GM21737 (cell line): ENCODE data around the gene GP5.

Source experiments
- ATAC-seq: cut with Tn5 transposase; IDR thresholded peaks from one replicate; pipeline ENCODE4 v1.9.1; 2021; ENCODE audit warnings: mild to moderate bottlenecking, moderate library complexity; ENCODE audit not compliant: unreplicated experiment

Gene GP5

DNA sequence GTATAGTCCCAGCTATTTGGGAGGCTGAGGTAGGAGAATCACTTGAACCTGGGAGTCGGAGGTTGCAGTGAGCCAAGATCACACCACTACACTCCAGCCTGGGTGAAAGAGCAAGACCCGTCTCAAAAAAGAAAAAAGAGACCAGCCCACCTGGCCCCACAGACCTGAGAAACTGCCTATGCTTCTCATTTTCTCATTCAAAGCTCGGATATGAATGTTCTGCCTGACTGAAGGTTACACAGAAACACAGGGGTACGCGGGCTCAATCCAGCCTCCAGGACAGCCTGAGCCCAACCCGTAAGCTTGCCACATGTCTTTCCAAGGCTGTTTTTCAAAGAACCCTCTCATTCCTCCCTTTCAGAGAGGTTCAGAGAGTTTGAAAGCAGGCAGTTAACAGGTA, 19.8 kb downstream of the GP5 start:
- no peak for ATAC-seq

DNA sequence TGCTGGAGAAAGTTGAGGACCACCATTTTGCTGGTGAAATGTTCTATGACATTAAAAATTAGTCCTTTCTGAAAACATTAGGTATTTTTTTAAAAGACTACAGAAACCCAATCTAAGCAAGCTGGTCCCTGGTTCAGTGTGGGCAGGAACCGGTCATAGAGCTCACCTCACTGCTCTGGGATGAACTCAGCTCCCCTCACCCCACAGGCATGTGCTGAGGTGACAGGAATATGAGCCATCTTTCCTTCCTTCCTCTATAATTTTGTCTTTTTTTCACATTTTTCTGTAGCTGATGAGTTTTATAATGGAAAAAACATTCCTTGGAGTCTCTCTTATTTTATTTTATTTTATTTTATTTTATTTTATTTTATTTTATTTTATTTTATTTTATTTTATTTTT, 21.4 kb downstream of the GP5 start:
- ATAC-seq: no peak

DNA sequence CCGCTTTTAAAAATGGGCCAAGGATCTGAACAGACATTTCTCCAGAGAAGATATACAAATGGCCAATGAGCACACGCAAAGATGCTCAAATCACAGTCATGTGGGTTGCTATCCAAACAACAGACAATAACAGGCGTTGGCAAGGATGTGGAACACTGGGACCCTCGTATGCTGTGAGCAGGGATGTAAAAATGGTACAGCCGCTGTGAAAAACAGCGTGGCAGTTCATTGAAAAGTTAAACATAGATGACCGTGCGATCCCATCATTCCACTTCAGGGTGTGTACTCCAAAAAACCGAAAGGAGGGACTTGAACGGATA, 22.9 kb downstream of the GP5 start:
- ATAC-seq: no peak

DNA sequence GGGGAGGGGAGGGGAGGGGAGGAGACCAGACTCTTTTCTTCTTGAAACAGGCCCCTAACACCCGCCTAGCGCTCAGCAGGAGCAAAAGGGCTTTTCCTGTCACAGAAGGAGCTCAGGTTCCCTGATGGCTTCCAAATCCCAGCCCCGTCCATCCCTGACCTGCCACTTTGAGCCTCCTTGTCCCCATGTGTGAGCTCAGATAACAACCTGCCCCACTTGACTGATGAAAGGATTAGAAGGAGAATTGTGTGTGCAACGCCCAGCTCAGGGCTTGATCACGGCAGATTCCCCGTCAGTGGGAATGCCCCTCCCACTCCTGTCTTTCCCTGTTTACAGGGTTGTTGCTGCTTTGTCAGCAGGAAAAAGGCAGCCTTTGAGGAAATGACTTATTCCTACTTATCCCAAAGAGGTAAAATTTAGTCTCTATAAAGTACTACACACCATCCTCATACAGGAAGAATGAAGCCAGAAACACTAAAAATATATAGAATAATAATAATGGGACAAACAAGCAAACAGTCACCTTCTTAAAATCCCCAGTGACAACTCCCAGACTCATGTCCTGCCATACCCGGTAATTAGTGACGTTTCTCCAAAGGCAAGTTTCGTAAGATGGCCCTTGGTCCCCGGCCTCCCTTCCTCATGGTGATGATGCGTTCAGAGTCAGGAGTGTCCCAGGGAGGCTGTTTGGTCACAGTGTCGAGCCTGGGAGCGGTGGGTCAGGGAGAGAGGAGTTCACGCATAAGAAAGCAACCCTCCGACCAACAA, 23.4 kb downstream of the GP5 start:
- ATAC-seq: no peak

DNA sequence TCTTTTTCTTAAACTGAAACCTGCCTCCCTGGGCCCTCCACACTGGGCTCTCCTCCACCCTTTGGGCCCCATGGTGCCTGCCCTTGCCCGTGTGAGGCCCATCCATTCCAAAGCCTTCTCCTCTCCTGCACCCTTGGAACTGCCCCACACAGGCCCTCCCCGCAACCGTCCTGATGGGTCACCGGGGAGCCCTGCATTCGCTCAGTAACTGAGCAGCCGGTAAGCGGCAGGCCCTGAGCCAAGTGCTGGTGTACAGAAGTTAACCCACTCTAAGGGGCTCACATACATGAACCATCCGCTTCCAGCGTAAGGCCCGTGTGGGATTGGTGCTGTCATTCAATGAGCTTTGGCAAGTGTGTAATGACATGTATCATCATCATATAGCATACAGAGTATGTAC, 24.1 kb downstream of the GP5 start:
- ATAC-seq: no peak

DNA sequence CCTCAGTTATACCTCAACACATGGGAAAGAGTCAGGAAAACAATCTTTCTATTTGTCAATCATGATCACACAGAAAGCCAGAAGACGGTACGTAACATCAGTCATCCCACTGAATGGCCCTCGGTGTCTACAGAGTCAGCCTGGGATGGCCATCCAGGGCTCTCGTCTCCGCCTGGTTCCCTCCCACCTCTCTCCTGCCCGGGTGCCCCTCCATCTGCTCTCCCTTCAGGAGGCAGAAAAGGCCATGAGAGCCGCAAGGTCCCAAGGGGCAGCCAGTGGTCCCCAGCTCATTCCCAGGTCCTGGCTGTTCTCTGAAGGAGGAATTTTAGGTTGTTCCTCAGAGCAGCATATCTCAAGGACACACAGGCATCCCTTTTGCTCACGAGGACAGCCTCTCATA, 25.2 kb downstream of the GP5 start:
- ATAC-seq: no peak

DNA sequence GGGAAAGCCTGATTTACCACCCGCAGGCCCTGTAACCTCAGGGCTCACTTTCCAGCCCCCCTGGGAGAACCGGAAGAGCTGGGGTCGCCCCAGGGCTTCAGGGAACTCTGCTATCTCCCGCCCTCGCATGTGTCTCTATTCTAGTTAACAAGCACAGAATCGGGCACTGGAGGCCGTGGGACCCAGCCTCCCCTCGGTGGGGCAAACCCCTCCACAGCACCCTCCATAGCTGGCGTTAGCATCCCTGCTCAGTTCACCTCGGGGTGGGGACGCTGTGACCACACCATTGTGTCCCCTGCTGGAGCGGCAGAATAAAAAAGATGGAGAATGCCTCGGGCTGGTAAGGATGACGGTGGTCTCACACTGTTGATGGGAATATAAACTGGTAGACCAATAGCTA, 26.0 kb downstream of the GP5 start:
- no peak for ATAC-seq

DNA sequence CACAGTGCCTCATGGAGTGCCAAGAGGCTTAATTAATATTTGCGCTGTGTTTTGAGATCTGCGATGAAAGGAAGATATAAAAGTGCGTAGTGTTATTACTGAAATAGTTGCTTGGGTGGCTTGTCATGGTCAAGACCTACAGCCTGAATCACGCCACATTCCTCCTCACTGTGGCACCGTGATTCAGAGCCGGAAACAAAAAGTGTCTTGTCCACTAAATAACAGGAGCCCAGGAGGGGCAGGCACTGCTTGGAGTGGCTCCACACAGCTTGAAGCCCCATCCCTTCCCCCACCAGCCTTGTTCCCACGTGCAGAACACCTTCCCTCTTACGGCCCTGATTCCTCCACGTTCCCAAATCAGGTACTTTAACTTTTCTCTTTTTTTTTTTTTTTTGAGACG, 28.3 kb downstream of the GP5 start:
- no peak for ATAC-seq

DNA sequence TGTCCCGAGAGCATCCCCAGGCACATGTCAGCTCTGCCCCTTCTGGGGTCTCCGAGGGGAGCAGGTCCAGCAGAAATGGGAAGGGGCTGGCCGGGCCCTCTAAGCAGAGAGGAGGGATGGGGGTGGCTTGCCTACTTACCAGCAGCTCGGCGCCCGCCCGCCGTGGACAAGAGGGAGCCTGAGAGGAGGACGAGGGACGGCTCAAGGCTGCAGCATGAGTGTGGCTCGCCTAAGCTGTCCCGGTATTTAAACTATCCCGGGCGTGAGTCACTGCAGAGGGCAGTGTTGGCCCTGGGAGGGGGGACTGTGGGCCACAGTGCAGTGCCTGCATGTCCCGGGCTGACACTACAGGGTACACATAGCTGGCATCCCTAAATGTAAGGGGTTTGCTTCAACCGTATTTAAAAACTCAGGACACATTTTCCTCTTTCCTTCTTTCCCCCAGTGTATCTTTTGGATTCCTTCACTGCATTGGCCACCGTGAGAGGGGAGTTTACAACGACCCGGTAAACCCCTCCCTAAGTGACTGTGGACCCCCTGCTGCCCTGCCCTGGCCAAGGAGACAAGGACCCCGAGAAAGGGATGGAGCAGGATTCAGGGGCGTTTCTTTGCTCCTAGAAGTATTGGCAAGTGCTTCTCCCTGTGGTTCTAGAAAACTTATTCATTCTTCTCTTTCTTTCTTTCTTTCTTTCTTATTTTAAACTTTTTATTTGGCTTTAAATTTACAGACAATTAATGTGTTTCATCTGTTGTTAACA, 29.4 kb downstream of the GP5 start, which contains the start of gene LRRC15:
TSS of gene LRRC15 (minus strand) at position 222 of the 758 bp plus-strand sequence. CDS start 8,700 bp downstream, outside the sequence.
- no peak for ATAC-seq

DNA sequence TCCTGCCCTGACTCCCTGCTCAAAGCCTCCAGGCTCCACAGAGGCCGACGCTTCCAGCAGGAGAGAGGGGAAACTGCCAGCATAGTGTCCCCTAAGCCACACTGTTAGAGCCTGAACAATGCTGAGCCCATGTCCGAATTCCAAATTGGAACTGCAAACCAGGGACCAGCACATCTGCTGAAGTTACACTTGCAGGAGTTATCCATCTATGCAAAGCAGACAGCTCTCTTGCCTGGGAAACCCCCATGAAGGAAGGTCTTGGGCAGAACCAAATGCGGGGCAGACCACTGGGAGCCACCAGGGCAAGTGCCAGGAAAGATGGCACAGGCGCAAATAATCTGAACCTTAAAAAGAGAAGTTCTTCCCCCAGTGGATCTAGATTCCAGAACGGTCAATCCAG, 30.1 kb downstream of the GP5 start:
- ATAC-seq: no peak

DNA sequence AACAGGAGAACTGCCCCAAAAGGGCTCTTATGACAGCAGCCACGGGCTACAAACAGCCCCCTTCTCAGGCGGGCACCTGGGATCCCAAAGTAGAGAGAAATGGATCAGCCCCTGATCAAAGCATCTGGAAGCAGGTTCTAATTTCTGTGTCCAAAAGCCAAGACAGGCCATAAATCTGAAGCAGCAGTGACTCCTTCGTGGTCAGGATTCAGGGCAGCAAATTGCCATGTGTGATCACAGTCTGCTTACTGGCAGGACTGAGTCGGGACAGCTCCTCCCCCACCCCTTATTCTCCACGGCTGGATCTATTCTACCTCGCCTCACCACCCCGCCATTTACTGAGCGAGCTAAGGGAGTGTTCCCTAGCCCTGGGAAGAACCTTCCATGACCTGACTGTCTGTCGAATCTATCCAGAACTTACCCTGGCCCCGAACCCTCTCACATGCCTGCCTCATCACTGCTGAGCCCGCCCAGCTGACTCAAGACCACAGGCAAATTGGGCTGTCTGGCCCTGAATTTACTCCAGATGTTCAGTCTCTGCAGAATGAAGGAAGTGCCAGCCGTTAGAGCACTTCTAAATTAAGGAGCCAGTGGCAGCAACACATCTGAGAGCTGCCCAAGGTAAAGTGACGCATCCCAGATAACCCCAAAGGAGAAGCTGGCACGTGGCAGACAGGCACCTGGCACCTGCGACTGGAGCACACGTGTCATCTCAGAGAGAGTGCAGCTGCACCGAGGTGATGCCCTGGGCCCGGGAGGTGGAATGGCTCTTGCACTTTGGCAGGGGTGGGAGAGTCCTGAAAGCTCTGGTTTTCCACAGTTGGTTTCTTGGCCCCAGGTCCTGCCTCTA, 30.8 kb downstream of the GP5 start:
- no peak for ATAC-seq

DNA sequence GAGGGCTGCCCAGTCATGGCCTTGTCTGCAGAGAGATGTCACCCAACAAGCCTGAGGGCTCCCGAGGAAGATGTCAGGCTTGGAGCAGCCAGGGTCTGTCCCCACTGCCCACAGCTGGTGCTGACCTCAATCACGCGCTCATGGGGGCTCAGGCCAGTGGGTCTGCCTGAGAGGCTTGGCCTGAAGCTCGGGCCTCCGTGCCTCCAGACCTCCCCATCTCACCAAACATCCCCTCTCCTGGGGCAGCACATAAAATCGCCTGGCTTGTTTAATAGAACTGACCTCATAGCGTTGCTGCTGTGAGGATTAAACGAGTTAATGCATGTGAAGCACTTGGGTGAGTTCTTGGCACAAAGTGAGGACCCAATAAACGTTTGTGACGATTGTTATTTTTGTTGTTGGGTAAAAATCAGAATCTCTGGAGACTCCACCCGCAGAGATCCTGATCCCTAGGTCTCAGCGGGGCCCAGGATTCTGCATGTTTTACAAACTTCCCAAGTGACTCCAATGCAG, 33.0 kb downstream of the GP5 start:
- no peak for ATAC-seq

DNA sequence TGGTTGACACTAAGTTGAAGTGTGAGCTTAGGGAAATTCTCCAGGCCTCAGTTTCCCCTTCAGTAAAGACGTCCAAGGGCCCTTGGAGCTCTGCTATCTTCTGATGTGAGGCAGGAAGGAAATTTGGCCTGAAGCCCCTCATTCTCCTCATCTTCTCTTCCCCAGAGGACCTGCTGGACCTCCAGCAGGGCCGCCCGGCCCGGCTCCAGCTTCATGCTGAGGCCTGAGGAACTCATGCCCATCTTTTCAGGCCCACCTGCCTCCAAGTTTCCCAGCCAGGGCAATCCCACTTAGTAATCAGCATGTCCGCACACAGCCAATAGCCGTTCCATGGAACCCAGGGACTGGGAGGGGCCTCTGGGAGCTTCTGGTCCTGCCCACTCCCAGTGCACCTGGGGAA, 33.5 kb downstream of the GP5 start:
- no peak for ATAC-seq

DNA sequence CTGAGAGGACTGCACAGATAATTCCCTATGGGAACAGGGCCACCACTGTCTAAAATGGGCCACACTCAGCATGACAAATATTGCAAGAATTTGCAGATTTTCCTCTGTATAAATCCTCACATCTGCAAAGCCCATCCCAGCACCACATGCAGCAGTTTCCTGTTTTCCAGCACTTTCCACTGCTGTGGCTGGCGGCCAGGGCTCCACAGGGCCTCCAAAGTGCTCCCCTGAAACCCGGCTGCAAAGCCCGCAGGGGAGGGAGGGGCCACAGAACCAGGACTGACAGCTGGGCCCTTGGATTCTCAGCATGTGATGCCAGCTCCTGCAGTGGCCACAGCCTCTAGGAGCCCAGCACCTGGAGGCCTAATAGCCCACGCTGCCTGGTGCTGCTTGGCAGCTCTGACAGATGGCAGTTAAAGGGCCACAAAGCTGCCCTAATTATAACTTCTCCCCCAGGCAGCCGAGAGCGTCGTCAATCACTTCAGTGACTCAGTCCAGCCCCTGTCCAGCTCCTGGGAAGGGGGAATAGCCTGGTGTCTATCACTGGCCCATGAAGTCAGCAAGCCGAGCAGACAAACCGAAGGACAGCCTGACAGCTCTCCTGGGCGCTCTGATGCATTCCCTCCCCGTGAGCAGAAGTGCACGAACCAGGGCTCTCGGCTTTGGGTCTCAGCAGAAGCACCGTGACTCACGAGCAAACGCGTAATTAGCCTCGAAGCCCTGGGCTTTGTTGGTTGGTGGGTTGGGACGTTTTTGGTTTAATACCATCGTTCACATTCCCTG, 34.2 kb downstream of the GP5 start:
- ATAC-seq: no peak

DNA sequence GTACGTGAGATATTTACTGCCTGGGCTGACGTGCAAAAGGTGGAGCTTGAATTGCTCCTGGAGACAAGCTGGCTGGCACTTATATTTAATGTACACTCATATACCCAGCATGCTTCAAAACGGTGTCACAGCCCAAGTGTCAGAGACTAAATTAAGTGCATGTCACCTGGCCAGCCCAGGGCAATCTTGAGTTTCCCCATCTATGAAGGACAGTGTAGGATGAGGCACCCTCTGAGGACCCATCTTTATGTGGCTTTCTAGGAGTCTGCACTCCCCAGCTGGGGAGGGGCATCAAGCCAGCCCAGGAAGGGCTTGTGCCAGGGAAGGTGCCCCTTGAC, 34.8 kb downstream of the GP5 start:
- no peak for ATAC-seq

DNA sequence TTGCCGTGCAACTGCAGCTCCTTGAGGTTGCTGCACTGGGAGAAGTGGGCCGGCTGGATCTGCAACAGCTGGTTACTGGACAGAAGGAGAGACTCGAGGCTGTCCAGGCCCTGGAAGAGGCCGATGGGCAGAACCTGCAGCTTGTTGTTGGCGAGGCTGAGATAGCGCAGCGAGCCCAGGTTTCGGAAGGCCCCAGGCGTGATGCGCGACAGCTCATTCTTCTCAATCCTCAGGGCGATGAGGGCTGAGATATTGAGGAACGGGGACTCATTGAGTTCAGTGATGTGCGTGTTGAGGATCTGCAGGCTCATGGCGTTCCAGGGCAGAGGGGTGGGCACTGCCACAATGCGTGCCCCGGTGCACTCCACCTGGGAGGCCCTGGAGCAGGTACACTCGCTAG, 38.5 kb downstream of the GP5 start:
- no peak for ATAC-seq

DNA sequence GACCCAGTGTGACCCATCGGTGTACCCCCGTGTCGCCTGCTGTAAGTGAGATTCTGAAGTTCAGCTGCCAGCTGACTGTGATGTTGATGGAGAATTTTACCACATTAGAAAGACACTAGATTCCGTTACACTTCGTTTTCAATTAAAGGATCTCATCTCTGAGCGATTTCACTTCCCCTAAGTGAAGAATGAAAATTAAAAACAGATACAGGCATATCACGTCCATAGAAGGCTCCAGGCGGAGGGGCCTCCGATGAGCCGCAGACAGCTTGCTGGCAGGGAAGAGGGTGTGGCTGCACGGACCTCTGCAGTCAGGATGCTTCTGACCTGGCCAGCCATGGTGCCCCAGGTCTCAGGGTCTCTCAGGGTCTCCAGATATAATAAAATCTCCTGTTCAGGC, 41.4 kb downstream of the GP5 start:
- ATAC-seq: no peak

DNA sequence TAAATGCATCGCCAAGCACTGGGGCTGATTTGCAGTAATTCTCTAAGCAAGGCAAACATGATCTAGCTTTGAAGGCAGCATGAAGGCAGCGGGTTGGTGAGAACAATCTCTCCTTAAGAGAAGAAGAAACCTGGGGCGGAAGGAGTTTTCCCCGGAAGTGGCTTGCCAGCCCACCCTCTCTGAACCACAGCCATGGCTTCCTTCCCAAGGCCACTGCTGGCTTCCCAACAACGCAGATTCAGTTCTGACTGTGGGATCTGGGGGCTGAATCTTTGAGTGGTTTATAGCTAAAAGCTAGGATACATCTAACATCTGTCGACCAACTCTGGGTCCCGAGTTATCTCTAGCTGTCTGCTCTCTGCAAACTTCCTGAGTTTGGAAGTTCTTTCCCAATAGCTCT, 43.7 kb downstream of the GP5 start:
- ATAC-seq: no peak

DNA sequence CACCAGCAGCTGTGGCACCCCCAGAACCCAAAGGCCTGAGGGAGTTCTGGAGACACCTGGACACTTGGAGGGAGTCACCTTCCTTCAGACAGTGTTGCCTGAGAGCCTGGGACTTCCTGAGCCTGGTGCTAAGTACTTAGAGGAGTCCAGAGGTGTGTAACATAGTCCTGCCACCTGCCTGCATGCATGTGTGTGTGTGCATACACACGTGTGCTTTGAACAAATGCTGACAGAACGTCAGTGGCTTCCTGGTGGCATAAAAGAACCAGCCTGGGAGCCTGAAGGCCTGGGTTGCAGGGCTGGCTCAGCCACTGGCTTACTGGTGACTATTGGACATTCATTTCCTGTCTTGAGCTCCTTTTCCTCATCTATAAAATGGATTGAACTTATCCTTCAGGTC, 44.8 kb downstream of the GP5 start:
- ATAC-seq: no peak

DNA sequence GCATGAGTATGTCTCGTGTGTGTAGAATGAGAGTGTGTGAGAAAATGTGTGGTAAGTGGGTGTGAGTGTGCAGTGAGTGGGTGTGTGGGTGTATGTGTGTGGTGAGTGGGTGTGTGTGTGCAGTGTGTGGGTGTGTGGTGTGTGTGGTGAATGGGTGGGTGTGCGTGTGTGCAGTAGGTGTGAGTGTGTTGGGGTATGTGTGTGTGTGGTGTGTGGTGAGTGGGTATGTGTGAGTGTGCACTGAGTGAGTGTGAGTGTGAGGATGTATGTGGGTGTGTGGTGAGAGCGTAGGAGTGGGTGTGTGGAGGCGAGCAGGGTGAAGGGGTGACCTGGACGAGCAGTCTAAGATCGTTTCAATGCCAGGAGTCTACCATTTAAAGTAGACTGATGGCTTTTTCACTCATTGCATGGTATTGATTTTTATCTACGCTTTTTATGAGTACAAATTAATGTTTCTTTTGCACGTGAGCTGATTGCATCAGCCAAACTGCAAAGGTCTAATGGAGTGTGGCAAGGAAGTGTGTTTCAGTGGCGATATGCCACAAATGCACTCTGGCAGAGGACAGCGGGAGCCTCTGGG, 46.3 kb downstream of the GP5 start:
- no peak for ATAC-seq
